ENCODE measurements around the gene COL16A1. TPM values are rescaled to one million over a fixed set of nuclear protein-coding genes. Genes with fewer than 3 reads are reported as not detected.

The COL16A1 gene
- total RNA-seq, 4 donors from 2014 or later: 4.3 to 11.4 (median 5.3) TPM

- Histone ChIP-seq H3K4me1 (peaks cover 0 to 5% of the 10 kb centered on the region in 2 donors), H3K36me3 (no peaks in the 10 kb centered on the region), H3K9me3 (no peaks in the 10 kb centered on the region), H3K27me3 (no peaks in the 10 kb centered on the region), H3K27ac (no peak overlapping the region), H3K4me3 (no peak overlapping the region)
- TF ChIP-seq CTCF (IDR thresholded peaks at IDR 0.05 in 4 of 5, conservative IDR thresholded peaks at IDR 0.05 in 1 of 5) (no peak), POLR2A (IDR thresholded peaks at IDR 0.05) (no peak)
- ATAC-seq: no peak
- DNase-seq: no peak
- in situ Hi-C loops (cut with MboI; ENCODE audit: low sequenced_read_pairs in 4 of 4): loop anchor here (25.0 kb wide), 1 partner anchor 307 kb away; no protein-coding TSS in a partner anchor
- intact Hi-C loops (cut with DNase I; ENCODE audit: low total_unique reads): no loop called here
Measured at GRCh38 chr1:31655104-31655503, 48.7 kb downstream of the COL16A1 start.

GRCh38 chr1:31654474-31654776 lies 49.4 kb downstream of the COL16A1 start:
- Histone ChIP-seq H3K27me3 (no peaks in the 10 kb centered on the region), H3K36me3 (no peaks in the 10 kb centered on the region), H3K4me3 (no peak overlapping the region), H3K4me1 (peaks cover 0 to 5% of the 10 kb centered on the region in 2 donors), H3K9me3 (no peaks in the 10 kb centered on the region), H3K27ac (no peak overlapping the region)
- ATAC-seq (no peak), DNase-seq (no peak)
- TF ChIP-seq CTCF (IDR thresholded peaks at IDR 0.05 in 4 of 5, conservative IDR thresholded peaks at IDR 0.05 in 1 of 5) (no peak), POLR2A (IDR thresholded peaks at IDR 0.05) (no peak)
- in situ Hi-C loops (cut with MboI; ENCODE audit: low sequenced_read_pairs in 4 of 4): loop anchor here (25.0 kb wide), 1 partner anchor 308 kb away; no protein-coding TSS in a partner anchor
- intact Hi-C loops (cut with DNase I; ENCODE audit: low total_unique reads): no loop called here

GRCh38 chr1:31653717-31654473 lies 49.9 kb downstream of the COL16A1 start:
- ATAC-seq: no peak
- DNase-seq: no peak
- intact Hi-C loops (cut with DNase I; ENCODE audit: low total_unique reads): no loop called here
- no peak overlapping the region for H3K4me3 ChIP-seq
- H3K4me1 ChIP-seq: peaks cover 0 to 5% of the 10 kb centered on the region in 2 donors
- in situ Hi-C loops (cut with MboI; ENCODE audit: low sequenced_read_pairs in 4 of 4): loop anchor here (25.0 kb wide), 1 partner anchor 308 kb away; no protein-coding TSS in a partner anchor
- no peaks in the 10 kb centered on the region for H3K36me3 ChIP-seq
- no peaks in the 10 kb centered on the region for H3K9me3 ChIP-seq
- no peaks in the 10 kb centered on the region for H3K27me3 ChIP-seq
- no peak overlapping the region for H3K27ac ChIP-seq
- TF ChIP-seq POLR2A (IDR thresholded peaks at IDR 0.05): no peak
- TF ChIP-seq CTCF (IDR thresholded peaks at IDR 0.05 in 4 of 5, conservative IDR thresholded peaks at IDR 0.05 in 1 of 5): no peak

- Histone ChIP-seq H3K4me1 (peaks cover 0 to 5% of the 10 kb centered on the region in 2 donors), H3K36me3 (no peaks in the 10 kb centered on the region), H3K27ac (no peak overlapping the region), H3K9me3 (no peaks in the 10 kb centered on the region), H3K4me3 (no peak overlapping the region), H3K27me3 (no peaks in the 10 kb centered on the region)
- intact Hi-C loops (cut with DNase I; ENCODE audit: low total_unique reads): no loop called here
- ATAC-seq (no peak), DNase-seq (no peak)
- TF ChIP-seq CTCF (IDR thresholded peaks at IDR 0.05 in 4 of 5, conservative IDR thresholded peaks at IDR 0.05 in 1 of 5): no peak
- in situ Hi-C loops (cut with MboI; ENCODE audit: low sequenced_read_pairs in 4 of 4): loop anchor here (25.0 kb wide), 1 partner anchor 309 kb away; no protein-coding TSS in a partner anchor
Measured at GRCh38 chr1:31652891-31653499, 50.8 kb downstream of the COL16A1 start.

Measured in gastrocnemius medialis (tissue), 4 donors.